HT1080 (cell line): ENCODE results near the gene SLC30A10. TPM values are rescaled to one million over a fixed set of nuclear protein-coding genes. Genes with fewer than 3 reads are reported as not detected.
"Not testable (repeated sequence)": the region's sequence is repeated elsewhere in the genome, so short reads cannot be mapped to it uniquely, and the experiment has no call there.

Source experiments
- DNase-seq: peaks from one replicate; pipeline ENCODE4 v3.0.0-alpha.2; 2015; ENCODE audit warnings: low read depth
- small RNA-seq: library from RNA; depleted of rRNA; stranded (forward); fragments of <200 nt; gene quantifications from one replicate; pipeline ENCODE3, GENCODE V24; 2014
- total RNA-seq: library from RNA; depleted of rRNA; stranded (reverse); fragments of >200 nt; shearing (Covaris generic); gene quantifications from 2 replicates; pipeline ENCODE4 v1.2.3, GENCODE V29; 2014; rRNA removed

The SLC30A10 gene
- total RNA-seq, 1 experiment from 2014 or later, result not detected

GRCh38 chr1:219897914-219898313 lies 30.4 kb downstream of the SLC30A10 start:
- no peak for DNase-seq

GRCh38 chr1:219892271-219892670 lies 36.1 kb downstream of the SLC30A10 start:
- not testable (repeated sequence) for DNase-seq

DNA sequence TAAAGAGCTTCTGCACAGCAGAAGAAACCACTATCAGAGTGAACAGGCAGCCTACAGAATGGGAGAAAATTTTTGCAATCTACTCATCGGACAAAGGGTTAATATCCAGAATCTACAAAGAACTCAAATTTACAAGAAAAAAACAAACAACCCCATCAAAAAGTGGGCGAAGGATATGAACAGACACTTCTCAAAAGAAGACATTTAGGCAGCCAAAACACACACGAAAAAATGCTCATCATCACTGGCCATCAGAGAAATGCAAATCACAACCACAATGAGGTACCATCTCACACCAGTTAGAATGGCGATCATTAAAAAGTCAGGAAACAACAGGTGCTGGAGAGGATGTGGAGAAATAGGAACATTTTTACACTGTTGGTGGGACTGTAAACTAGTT lies 36.5 kb downstream of the SLC30A10 start:
- DNase-seq, result not testable (repeated sequence)

- not testable (repeated sequence) for DNase-seq
Measured at GRCh38 chr1:219888667-219889066, 39.7 kb downstream of the SLC30A10 start.

DNA sequence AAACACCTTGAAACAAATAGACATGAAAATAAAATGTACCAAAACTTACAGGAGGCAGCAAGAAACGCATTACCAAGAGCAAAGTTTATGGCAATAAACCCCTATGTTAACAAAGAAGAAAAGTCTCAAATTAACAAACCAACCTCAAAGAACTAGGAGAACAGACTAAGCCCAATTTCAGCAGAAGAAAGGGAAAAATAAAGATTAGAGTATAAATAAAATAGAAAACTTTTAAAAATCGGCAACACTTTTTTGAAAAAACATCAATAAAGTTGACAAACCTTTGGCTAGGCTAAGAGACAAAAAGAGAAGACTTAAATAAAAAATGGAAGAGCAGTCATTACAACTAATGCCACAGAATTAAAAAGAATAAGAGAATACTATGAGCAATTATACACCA lies 42.7 kb downstream of the SLC30A10 start:
- no peak for DNase-seq

GRCh38 chr1:219883400-219884332 lies 44.7 kb downstream of the SLC30A10 start:
- no peak for DNase-seq

DNA sequence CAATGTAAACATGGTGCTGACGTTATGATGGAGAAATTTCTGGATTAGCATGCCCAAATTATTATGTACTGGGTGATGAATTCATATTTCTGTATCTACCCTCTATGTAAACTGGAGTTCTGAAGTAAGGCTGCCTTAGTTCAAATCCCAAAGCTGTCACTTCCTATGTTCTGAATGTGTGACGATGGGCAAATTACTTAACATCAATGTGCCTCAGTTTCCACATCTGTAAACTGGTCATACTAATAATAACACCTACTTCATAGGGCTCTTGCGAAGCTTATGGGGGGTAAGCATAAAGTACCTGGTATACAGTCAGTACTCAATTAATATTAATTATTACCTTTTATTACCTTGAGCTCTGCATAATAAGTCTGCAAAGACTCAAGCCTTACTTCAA lies 45.6 kb downstream of the SLC30A10 start:
- DNase-seq, result no peak

- no peak for DNase-seq
Measured at GRCh38 chr1:219882096-219882495, 46.3 kb downstream of the SLC30A10 start.

DNA sequence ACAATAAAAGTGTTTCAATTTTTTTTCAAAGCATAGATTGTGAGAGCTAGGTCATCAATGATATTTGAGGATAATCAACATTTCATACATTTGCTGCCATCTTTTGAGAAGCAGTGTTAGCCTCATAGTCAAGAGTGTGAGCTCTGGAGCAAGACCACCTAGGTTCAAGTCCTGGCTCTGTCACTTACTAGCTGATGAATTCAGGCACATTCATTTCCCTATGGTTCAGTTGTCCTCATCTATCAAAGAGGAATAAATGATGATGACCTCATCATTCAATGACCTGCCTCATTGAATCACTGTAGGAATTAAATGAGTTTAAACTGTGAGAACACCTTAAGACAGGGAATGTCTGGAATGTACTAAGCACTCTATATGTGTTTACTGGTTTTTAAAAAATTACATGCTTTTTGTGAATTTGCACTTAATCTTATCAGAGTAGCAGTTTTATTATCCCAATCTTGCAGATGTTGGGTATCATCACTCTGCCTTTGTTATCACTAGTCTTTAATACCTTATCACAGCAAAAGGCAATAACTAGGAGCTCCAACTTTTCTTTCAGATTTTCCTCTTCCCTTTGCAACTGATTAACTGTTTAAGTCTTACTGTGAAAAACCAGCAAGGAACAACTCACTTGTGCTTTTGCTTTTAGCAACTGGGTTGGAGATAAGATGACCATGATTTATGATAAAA lies 47.4 kb downstream of the SLC30A10 start:
- no peak for DNase-seq

DNA sequence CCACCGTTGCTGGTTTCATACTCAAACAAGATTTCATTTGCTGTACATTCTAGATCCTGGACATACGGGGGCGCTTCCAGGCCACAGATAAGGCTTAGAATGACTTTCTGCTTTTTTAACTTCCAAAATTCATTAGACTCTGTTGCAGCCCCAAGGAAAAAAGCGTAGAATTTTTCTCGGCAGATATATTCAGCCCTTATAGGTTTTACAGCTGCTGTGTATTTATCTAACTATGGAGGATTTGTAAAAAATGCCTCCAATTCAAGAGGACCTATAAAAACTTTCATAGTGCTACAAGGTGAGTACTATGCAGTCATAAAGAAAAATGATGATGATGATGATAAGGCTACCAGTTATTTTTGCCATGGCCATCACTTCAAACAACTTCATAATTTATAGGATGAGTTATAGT lies 51.6 kb downstream of the SLC30A10 start:
- peak; percentile 24 for DNase-seq

DNA sequence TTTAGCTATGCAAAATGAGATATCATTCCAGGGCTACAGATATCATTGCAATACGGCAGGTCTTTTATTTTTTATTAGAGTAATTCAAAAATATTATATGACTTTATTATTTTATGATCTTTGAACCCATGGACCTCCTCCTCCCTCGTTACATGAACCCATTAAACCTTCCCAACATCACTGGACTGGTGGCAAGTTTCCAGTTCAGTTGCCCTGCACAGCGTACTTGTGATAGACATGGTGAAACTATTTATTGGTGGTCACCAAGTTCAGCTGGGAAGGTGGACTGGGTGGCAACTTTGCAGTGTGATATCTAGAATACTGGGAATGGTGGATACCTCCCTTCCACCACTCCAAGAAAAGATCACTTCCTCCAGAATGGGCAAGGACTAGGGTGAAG lies 52.5 kb downstream of the SLC30A10 start:
- DNase-seq, result no peak

DNA sequence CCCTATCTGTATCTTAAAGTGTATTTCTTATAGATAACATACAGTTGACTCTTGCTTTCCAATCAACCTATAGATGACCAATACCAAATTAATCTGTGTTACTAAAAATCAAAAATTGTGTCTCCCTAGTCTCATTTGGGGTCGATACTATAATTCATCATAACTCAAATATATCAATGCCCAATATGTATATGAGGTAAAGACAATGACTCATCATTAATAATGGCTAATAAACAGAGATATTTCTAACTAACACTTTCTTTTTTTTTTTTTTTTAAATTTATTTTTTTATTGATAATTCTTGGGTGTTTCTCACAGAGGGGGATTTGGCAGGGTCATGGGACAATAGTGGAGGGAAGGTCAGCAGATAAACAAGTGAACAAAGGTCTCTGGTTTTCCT lies 55.8 kb downstream of the SLC30A10 start:
- not testable (repeated sequence) for DNase-seq

DNA sequence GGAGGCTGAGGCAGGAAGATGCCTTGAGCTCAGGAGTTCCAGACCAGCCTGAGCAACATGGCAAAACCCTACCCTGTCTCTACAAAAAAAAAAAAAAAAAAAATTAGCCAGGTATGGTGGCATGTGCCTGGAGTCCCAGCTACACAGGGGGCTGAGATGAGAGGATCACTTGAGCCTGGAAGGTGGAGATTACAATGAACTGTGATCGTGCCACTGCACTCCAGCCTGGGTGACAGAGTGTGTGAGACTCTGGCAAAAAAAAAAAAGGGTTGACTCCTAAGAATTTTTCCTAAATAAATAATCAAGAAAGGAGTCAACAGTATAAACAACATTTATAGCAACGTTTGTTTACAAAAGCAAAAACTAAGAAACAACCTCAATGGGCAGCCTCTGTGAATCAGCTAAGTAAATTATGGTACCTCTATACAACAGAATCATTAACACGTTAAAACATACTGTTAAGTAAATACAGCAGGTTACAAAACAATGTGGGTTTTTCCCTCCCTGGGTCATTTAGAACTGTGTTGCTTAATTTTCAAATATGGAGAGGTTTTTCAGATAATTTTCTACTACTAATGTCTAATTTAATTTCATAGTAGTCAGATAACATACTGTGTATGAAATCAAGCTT lies 56.8 kb downstream of the SLC30A10 start:
- no peak for DNase-seq

DNA sequence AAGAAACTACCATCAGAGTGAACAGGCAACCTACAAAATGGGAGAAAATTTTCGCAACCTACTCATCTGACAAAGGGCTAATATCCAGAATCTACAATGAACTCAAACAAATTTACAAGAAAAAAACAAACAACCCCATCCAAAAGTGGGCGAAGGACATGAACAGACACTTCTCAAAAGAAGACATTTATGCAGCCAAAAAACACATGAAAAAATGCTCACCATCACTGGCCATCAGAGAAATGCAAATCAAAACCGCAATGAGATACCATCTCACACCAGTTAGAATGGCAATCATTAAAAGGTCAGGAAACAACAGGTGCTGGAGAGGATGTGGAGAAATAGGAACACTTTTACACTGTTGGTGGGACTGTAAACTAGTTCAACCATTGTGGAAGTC lies 59.7 kb downstream of the SLC30A10 start:
- not testable (repeated sequence) for DNase-seq

Small RNA genes within 50 kb of the gene (small RNA-seq; reads per million reads assigned to genes)
- 0.98 reads per million, percentile 73 among the genes with 10 or more reads in this experiment for gene RF00012

Other genes starting within 250 kb of the SLC30A10 start
- 89.2 and 95.3 TPM in 2 replicates for gene EPRS1, start 117.9 kb upstream of the SLC30A10 start, total RNA-seq
- 27.4 and 29.2 TPM in 2 replicates for gene BPNT1, start 161.2 kb upstream of the SLC30A10 start, total RNA-seq
- 87.0 and 104 TPM in 2 replicates for gene IARS2, start 165.6 kb upstream of the SLC30A10 start, total RNA-seq